DOHH2 (cell line): ENCODE data around the gene DNAJC5G.

Source experiments
- H3F3A ChIP-seq: fragments of 200-600 bp; sonication (generic), shearing (Covaris generic); 2 replicates; pipeline ENCODE4 v1.6.0; 2016; ENCODE audit warnings: antibody characterized with exemption, mild to moderate bottlenecking; ENCODE audit not compliant: control insufficient read depth, insufficient read depth
- H3K27ac ChIP-seq: fragments of 200-600 bp; sonication (generic); 2 replicates; pipeline ENCODE4 v1.5.1; 2014; ENCODE audit warnings: low read depth, mild to moderate bottlenecking, low read length, moderate library complexity
- H3K27me3 ChIP-seq: fragments of 200-600 bp; sonication (generic); 2 replicates; pipeline ENCODE4 v1.6.1; 2014; ENCODE audit warnings: mild to moderate bottlenecking, low read length, mixed read lengths; ENCODE audit not compliant: control insufficient read depth
- H3K36me3 ChIP-seq: fragments of 200-600 bp; sonication (generic); 2 replicates; pipeline ENCODE4 v1.6.1; 2014; ENCODE audit warnings: mild to moderate bottlenecking, low read length, moderate library complexity, mixed read lengths; ENCODE audit not compliant: control insufficient read depth
- H3K4me1 ChIP-seq: fragments of 200-600 bp; sonication (generic); 2 replicates; pipeline ENCODE4 v1.6.1; 2014; ENCODE audit warnings: mild to moderate bottlenecking, low read length, mixed read lengths; ENCODE audit not compliant: control insufficient read depth
- H3K4me2 ChIP-seq: fragments of 200-600 bp; sonication (generic); 2 replicates; pipeline ENCODE4 v1.6.0; 2014; ENCODE audit warnings: mild to moderate bottlenecking, low read length, moderate library complexity
- H3K4me3 ChIP-seq: fragments of 200-600 bp; sonication (generic); 2 replicates; pipeline ENCODE4 v1.5.1; 2014; ENCODE audit warnings: mild to moderate bottlenecking, low read length, mixed read lengths
- H3K79me2 ChIP-seq: fragments of 200-600 bp; sonication (generic); 2 replicates; pipeline ENCODE4 v1.6.1; 2014; ENCODE audit warnings: mild to moderate bottlenecking, low read length, mixed read lengths; ENCODE audit not compliant: control insufficient read depth
- H3K9me2 ChIP-seq: fragments of 200-600 bp; sonication (generic); replicated peaks from 2 replicates; pipeline ENCODE4 v1.6.1; 2014; ENCODE audit warnings: mild to moderate bottlenecking, low read length, mixed read lengths; ENCODE audit not compliant: control insufficient read depth
- H3K9me3 ChIP-seq: fragments of 200-600 bp; sonication (generic); 2 replicates; pipeline ENCODE4 v1.6.1; 2014; ENCODE audit warnings: antibody characterized with exemption, low read length, mixed read lengths; ENCODE audit not compliant: control insufficient read depth, insufficient read depth
- H4K20me1 ChIP-seq: fragments of 200-600 bp; sonication (generic); 2 replicates; pipeline ENCODE4 v1.6.0; 2014; ENCODE audit warnings: low read depth, mild to moderate bottlenecking, antibody characterized with exemption, low read length, moderate library complexity; ENCODE audit not compliant: control insufficient read depth, insufficient read depth
- EZH2phosphoT487 ChIP-seq: fragments of 200-600 bp; sonication (generic); IDR thresholded peaks from 2 replicates; pipeline ENCODE4 v1.6.1; 2017; ENCODE audit warnings: borderline replicate concordance, mild to moderate bottlenecking, antibody characterized with exemption, low read length, moderate library complexity, mixed read lengths
- TF ChIP-seq, protein P1 (sequence below): fragments of 200-600 bp; sonication (generic); IDR thresholded peaks from one replicate; pipeline ENCODE4 v1.5.1; 2014; ENCODE audit warnings: antibody characterized with exemption, mild to moderate bottlenecking, low read depth, low read length; ENCODE audit not compliant: poor library complexity, severe bottlenecking

Gene DNAJC5G

DNA sequence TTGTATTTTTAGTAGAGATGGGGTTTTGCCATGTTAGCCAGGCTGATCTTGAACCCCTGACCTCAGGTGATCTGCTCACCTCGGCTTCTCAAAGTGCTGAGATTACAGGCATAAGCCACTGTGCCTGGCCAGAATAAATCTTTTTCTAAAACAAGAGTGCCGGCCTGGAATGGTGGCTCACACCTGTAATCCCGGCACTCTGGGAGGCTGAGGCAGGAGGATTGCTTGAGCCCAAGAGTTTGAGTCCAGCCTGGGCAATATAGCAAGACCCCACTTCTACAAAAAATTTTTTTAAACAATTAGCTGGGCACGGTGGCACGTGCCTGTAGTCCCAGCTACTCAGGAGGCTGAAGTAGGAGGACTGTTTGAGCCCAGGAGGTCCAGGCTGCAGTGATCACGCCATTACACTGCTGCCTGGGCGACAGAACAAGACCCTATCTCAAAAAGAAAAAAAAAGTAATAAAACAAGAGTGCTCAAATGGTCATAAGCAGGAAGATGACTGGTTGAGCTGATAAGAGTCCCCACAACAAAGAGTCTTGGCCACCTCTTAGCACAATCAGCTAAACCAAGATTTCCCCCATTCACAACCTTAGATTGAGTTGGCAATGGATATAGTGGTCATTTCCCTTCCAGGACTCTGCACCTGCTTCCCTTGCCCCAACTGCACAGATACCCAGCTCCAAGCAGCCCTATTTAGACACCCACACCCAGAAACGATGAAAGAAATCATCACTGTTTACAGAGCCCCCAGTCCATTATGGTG, 38.8 kb downstream of the DNAJC5G start:
- H3K9me3 ChIP-seq: no peaks in the 10 kb centered on the region
- H3K4me3 ChIP-seq: no peak overlapping the region
- H4K20me1 ChIP-seq: no peaks in the 10 kb centered on the region
- H3K27ac ChIP-seq: no peak overlapping the region
- H3K27me3 ChIP-seq: no peaks in the 10 kb centered on the region
- peaks cover 3% of the 10 kb centered on the region for H3K36me3 ChIP-seq
- no peak for TF ChIP-seq EZH2phosphoT487
- TF ChIP-seq, protein P1, sequence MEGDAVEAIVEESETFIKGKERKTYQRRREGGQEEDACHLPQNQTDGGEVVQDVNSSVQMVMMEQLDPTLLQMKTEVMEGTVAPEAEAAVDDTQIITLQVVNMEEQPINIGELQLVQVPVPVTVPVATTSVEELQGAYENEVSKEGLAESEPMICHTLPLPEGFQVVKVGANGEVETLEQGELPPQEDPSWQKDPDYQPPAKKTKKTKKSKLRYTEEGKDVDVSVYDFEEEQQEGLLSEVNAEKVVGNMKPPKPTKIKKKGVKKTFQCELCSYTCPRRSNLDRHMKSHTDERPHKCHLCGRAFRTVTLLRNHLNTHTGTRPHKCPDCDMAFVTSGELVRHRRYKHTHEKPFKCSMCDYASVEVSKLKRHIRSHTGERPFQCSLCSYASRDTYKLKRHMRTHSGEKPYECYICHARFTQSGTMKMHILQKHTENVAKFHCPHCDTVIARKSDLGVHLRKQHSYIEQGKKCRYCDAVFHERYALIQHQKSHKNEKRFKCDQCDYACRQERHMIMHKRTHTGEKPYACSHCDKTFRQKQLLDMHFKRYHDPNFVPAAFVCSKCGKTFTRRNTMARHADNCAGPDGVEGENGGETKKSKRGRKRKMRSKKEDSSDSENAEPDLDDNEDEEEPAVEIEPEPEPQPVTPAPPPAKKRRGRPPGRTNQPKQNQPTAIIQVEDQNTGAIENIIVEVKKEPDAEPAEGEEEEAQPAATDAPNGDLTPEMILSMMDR: no peak
- no peaks in the 10 kb centered on the region for H3F3A ChIP-seq
- no peak overlapping the region for H3K4me2 ChIP-seq
- no peaks in the 10 kb centered on the region for H3K9me2 ChIP-seq
- H3K4me1 ChIP-seq: no peaks in the 10 kb centered on the region
- H3K79me2 ChIP-seq: no peaks in the 10 kb centered on the region

DNA sequence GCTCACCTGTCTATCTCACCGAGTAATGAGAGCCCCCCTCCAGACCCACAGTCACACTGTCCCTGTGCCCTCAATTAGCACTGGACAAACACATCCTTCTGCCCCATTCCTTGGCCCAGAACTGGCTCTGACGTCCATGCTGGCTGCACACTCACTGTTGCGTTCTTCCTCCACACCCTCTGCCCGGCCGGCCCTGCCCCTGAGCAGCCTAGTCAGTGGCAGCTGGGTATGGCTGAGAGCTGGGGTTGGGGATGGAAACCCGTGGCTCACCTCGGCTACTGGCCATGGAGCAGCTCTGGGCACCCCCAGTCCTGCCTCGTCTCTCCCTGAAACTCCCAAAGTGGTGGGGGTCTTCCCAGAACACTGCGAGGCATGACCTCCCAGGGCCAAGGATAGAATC, 39.5 kb downstream of the DNAJC5G start:
- Histone ChIP-seq H3K79me2 (no peaks in the 10 kb centered on the region), H3K9me3 (no peaks in the 10 kb centered on the region), H3K27ac (no peak overlapping the region), H4K20me1 (no peaks in the 10 kb centered on the region), H3K36me3 (peaks cover under 1% of the 10 kb centered on the region), H3F3A (no peaks in the 10 kb centered on the region), H3K27me3 (no peaks in the 10 kb centered on the region), H3K9me2 (no peaks in the 10 kb centered on the region), H3K4me3 (no peak overlapping the region), H3K4me1 (no peaks in the 10 kb centered on the region), H3K4me2 (no peak overlapping the region)
- TF ChIP-seq, protein P1: no peak
- no peak for TF ChIP-seq EZH2phosphoT487

DNA sequence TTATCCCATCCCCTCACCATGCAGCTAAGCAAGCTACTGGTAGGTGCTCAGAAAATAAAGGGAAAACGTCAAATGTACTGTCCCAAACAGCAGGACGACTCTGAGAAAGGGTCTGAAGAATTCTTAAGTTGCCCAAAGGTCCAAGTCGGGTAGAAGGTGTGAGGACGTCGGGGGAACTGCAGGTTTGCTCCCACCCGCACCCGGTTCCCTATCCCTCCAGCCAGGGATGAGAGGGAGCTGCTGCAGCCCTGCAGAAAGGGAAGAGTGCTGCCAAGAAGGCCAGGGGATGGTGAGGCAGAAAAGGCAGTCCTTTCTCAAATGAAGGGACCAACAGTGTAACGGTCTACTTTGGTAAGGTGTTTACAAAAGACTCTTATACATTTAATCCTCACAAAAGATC, 39.9 kb downstream of the DNAJC5G start:
- Histone ChIP-seq H4K20me1 (no peaks in the 10 kb centered on the region), H3K4me3 (no peak overlapping the region), H3K27ac (no peak overlapping the region), H3F3A (no peaks in the 10 kb centered on the region), H3K4me1 (no peaks in the 10 kb centered on the region), H3K9me2 (no peaks in the 10 kb centered on the region), H3K9me3 (no peaks in the 10 kb centered on the region), H3K4me2 (no peak overlapping the region), H3K27me3 (no peaks in the 10 kb centered on the region), H3K79me2 (no peaks in the 10 kb centered on the region), H3K36me3 (no peaks in the 10 kb centered on the region; the same call in 1 of the 2 replicates)
- TF ChIP-seq EZH2phosphoT487: no peak
- TF ChIP-seq, protein P1: no peak
